GM04504 (cell line): ENCODE data around the gene TRABD2B.

Experiments
- DNase-seq: peaks from one replicate; pipeline ENCODE4 v3.0.0-alpha.2; 2012; ENCODE audit warnings: low read depth

Gene TRABD2B

DNA sequence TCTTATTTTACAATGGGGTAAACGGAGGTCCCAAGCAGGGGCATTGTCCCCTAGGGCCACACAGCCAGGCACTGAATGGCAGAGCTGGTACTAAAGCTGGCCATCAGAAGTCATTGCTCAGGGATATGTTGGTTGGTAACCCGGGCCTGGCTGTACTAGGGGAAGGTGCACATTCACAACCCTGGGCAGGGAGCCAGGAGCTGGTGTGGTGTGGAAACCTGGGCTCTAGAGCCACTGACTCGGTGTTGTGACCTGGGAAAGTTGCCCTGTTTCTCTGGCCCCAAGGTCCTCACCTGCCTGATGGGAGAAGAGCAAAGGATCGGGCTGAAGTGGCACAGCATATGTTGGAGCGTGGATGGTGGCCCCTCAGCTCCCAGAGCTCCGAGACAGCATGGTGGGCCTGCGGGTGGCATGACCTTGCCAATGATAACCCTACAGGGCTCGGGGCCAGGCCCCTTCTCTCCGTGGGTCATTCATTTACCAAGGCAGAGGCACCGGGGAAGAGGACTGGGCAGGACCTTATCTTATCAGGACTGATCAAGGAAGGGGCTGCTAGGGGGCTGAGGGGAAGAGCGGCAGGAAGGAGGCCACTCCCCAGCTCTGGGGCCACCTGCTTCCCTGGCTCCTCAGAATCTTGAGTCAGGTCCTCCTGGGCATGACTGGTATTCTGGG lies 274.1 kb downstream of the TRABD2B start:
- no peak for DNase-seq

GRCh38 chr1:47722101-47722500 lies 275.1 kb downstream of the TRABD2B start:
- no peak for DNase-seq

DNA sequence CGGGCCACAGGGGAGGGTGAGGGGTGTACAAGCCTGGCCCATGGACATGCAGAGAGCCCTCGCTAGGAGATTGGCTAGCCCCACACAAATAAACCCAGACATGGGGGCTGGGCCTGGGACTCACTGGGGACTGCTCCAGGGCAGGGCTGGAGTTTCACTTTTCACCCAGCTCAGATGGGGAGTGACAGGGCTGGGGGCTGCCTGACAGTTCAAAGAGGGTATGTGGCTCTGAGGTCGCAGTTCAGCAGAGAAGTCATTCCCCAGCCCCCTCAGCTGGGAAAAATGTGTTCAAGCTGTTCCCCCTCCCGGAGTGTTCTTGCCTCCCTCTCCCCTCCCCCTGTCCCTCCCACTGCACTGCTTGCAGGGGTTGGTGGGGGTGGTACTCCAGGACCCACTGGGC lies 277.1 kb downstream of the TRABD2B start:
- DNase-seq: no peak

DNA sequence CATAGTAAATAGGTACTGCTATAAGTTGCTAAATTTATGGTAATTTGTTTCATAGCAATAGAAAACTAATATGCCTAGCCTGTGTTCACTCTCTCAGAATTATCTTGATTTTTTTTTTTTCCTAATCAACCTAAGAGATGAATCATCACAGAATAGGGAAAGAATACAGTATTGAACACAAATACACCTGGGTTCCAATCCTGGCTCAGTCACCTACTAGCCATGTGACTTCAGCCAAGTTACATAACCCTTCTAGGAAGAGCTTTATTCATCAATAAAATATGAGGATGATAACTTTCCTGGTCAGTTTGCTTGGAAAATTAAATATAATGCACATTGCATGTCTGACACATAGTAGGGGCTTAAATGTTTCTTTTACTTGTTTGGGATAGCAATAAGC lies 279.8 kb downstream of the TRABD2B start:
- DNase-seq: no peak

GRCh38 chr1:47713975-47714767 lies 283.0 kb downstream of the TRABD2B start:
- no peak for DNase-seq

DNA sequence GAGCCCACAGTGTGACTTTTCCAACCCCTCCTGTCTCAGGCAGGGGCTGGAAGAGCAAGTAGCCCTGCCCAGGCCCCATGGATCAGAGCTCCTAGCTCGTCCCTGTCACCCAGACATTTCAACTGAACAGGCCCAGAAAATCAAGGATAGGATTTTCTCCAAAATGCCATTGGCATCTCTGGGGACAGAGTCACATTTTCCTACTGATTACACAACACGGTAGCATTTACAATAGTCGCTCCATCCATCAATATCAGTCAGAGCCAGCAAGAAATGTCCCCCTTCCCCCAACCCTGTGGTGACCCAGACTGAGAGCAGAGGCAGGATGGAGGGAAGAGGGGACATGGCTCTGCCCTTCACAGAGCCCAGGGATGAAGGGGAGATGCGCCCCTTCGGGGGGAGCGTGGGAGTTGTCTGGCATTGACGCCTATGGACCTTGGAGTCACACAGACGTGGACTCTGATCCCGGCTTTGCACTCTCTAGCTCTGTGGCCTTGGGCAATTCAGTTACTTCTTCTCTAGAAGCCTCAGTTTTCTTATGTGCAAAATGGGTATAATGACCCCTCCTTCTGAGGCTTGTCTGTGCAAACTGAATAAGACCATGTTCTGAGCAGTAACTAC lies 283.7 kb downstream of the TRABD2B start:
- DNase-seq: no peak

DNA sequence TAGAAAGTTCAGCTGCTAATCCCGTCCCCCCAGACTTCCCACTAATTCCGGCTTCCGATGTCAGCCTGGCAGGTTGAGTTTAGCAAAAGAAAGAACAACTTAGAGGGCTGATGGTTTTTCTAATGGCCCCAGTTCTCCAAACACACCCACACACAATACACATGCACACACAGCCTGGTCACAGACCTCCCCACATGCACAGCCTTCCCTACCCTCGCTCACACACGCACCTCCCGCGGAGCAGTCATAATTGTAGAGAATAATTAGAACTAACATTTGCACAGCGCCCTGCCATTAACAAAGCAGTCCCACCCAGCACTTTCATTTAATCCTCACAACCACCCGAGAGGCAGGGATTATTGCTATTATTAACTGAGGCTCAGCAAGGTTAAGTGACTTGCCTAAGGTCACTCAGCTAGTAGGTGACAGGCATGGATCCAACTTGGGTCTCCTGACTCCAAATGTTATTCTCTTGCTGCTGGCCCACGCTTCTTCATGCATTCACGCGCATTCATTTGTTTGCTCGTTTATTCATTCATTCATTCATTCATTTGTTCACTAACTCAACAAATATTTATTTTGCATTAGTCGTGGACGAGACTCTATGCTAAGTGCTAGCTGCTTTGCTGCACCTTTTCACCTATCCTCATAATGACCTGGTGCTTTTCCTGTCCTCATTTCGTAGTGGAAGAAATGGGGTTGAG lies 284.4 kb downstream of the TRABD2B start:
- no peak for DNase-seq

GRCh38 chr1:47711848-47712492 lies 285.2 kb downstream of the TRABD2B start:
- DNase-seq: no peak

- no peak for DNase-seq
These were observed 285.9 kb downstream of the TRABD2B start for GRCh38 chr1:47711184-47711847.
